Large intestine (tissue), 3 donors: Measurements from ENCODE around the gene ENPP5. TPM values are rescaled to one million over a fixed set of nuclear protein-coding genes. Genes with fewer than 3 reads are reported as not detected.
A peak's percentile ranks its signal among the peaks of the same experiment; 100 is the strongest.

Source experiments
- DNase-seq, 2 donors: peaks; one replicate each; pipeline versions ENCODE4 v3.0.0 to v3.0.0-alpha.2; 2013
- H3K27ac ChIP-seq: one replicate; pipeline ENCODE4 v1.5.1; 2013; ENCODE audit warnings: low read length
- H3K27me3 ChIP-seq: 2 replicates; pipeline ENCODE4 v1.6.1; 2013; ENCODE audit warnings: low read length; ENCODE audit not compliant: control insufficient read depth, insufficient read depth
- H3K36me3 ChIP-seq: 2 replicates; pipeline ENCODE4 v1.6.1; 2013; ENCODE audit warnings: low read length; ENCODE audit not compliant: control insufficient read depth, insufficient read depth
- H3K4me1 ChIP-seq: one replicate; pipeline ENCODE4 v1.6.1; 2013; ENCODE audit warnings: low read length; ENCODE audit not compliant: control insufficient read depth, insufficient read depth
- H3K4me3 ChIP-seq: one replicate; pipeline ENCODE4 v1.5.1; 2013; ENCODE audit warnings: low read length
- H3K9me3 ChIP-seq: one replicate; pipeline ENCODE4 v1.6.1; 2013; ENCODE audit warnings: mild to moderate bottlenecking, low read depth, low read length, moderate library complexity; ENCODE audit not compliant: control insufficient read depth
- WGBS: methylation state at CpG from one replicate; pipeline ENCODE4 v1.1.5; 2013; ENCODE audit warnings: low lambda C conversion rate; ENCODE audit not compliant: insufficient coverage; 5-methylcytosine and 5-hydroxymethylcytosine counted together
- polyA plus RNA-seq: library from polyadenylated mRNA; unstranded; fragments of 120-200 nt; gene quantifications from one replicate; pipeline ENCODE4 v1.2.1, GENCODE V29; 2013

Gene ENPP5
- polyA plus RNA-seq, 1 donor: 4.7 TPM

- H3K4me3 ChIP-seq: no peak overlapping the region
- DNase-seq: no peak
- H3K36me3 ChIP-seq: no peaks in the 10 kb centered on the region
- 100% methylated on average over 1 of the region's 1 CpG for WGBS
- H3K9me3 ChIP-seq: no peaks in the 10 kb centered on the region
- H3K27ac ChIP-seq: no peak overlapping the region
- no peaks in the 10 kb centered on the region for H3K27me3 ChIP-seq
- H3K4me1 ChIP-seq: no peaks in the 10 kb centered on the region
Measured at GRCh38 chr6:46118157-46118556, 52.6 kb downstream of the ENPP5 start.

GRCh38 chr6:46116289-46116688 lies 54.5 kb downstream of the ENPP5 start:
- no peak for DNase-seq
- Histone ChIP-seq H3K27ac (no peak overlapping the region), H3K4me3 (no peak overlapping the region), H3K4me1 (no peaks in the 10 kb centered on the region), H3K36me3 (no peaks in the 10 kb centered on the region), H3K27me3 (no peaks in the 10 kb centered on the region), H3K9me3 (no peaks in the 10 kb centered on the region)
- WGBS: no CpG with 5 or more reads among the region's 2 CpGs

- no peaks in the 10 kb centered on the region for H3K27me3 ChIP-seq
- H3K9me3 ChIP-seq: no peaks in the 10 kb centered on the region
- no peak overlapping the region for H3K4me3 ChIP-seq
- H3K4me1 ChIP-seq: no peaks in the 10 kb centered on the region
- no CpG with 5 or more reads among the region's 1 CpG for WGBS
- no peaks in the 10 kb centered on the region for H3K36me3 ChIP-seq
- no peak for DNase-seq
- no peak overlapping the region for H3K27ac ChIP-seq
Measured at GRCh38 chr6:46115634-46116033, 55.1 kb downstream of the ENPP5 start.

GRCh38 chr6:46113370-46113769 lies 57.4 kb downstream of the ENPP5 start:
- WGBS: no CpG with 5 or more reads among the region's 1 CpG
- peak; percentile 7 to 52 for DNase-seq
- no peaks in the 10 kb centered on the region for H3K36me3 ChIP-seq

More at GRCh38 chr6:46113370-46113769, 57.4 kb downstream of the ENPP5 start:
- Histone ChIP-seq H3K9me3 (peaks cover 1% of the 10 kb centered on the region), H3K4me1 (no peaks in the 10 kb centered on the region), H3K4me3 (no peak overlapping the region), H3K27ac (no peak overlapping the region), H3K27me3 (no peaks in the 10 kb centered on the region)

Other genes with a start within 250 kb of the ENPP5 start
- gene CLIC5, start 155.1 kb downstream of the ENPP5 start, polyA plus RNA-seq: 111 TPM
- gene ENPP4, start 41.0 kb downstream of the ENPP5 start, polyA plus RNA-seq: 11.3 TPM